ES-I3 (cell line): ENCODE measurements around the gene EPHB1.

Experiments
- H3K36me3 ChIP-seq: 2 replicates; pipeline ENCODE4 v1.6.1; 2013; ENCODE audit warnings: mild to moderate bottlenecking, low read length, control low read depth, moderate library complexity; ENCODE audit not compliant: insufficient read depth
- H3K4me1 ChIP-seq: 2 replicates; pipeline ENCODE4 v1.6.1; 2013; ENCODE audit warnings: mild to moderate bottlenecking, control low read depth, low read length; ENCODE audit not compliant: insufficient read depth
- H3K9ac ChIP-seq: 2 replicates; pipeline ENCODE4 v1.6.1; 2013; ENCODE audit warnings: low read depth, mild to moderate bottlenecking, low read length, moderate library complexity
- H3K9me3 ChIP-seq: 2 replicates; pipeline ENCODE4 v1.6.1; 2013; ENCODE audit warnings: mild to moderate bottlenecking, low read length, moderate library complexity; ENCODE audit not compliant: control insufficient read depth, insufficient read depth

The EPHB1 gene

GRCh38 chr3:134809427-134810051 lies 14.5 kb downstream of the EPHB1 start:
- H3K9me3 ChIP-seq = no peaks in the 10 kb centered on the region
- H3K4me1 ChIP-seq = peaks cover 17% of the 10 kb centered on the region
- no peaks in the 10 kb centered on the region for H3K36me3 ChIP-seq
- H3K9ac ChIP-seq = no peak overlapping the region

GRCh38 chr3:134810052-134810435 lies 15.0 kb downstream of the EPHB1 start:
- Histone ChIP-seq H3K9ac (no peak overlapping the region), H3K4me1 (peaks cover 17% of the 10 kb centered on the region), H3K36me3 (no peaks in the 10 kb centered on the region)

GRCh38 chr3:134810850-134811249 lies 15.8 kb downstream of the EPHB1 start:
- Histone ChIP-seq H3K36me3 (no peaks in the 10 kb centered on the region), H3K9me3 (no peaks in the 10 kb centered on the region), H3K4me1 (peaks cover 17% of the 10 kb centered on the region), H3K9ac (no peak overlapping the region)

More at GRCh38 chr3:134810052-134810435, 15.0 kb downstream of the EPHB1 start:
- H3K9me3 ChIP-seq = no peaks in the 10 kb centered on the region

- H3K4me1 ChIP-seq = peaks cover 17% of the 10 kb centered on the region
Observed at GRCh38 chr3:134813618-134814017, 18.6 kb downstream of the EPHB1 start.

GRCh38 chr3:134815519-134815918 lies 20.5 kb downstream of the EPHB1 start:
- H3K9me3 ChIP-seq = no peaks in the 10 kb centered on the region
- H3K9ac ChIP-seq = no peak overlapping the region
- no peaks in the 10 kb centered on the region for H3K36me3 ChIP-seq
- peaks cover 4% of the 10 kb centered on the region; the same call in 1 of the 2 replicates for H3K4me1 ChIP-seq

More at GRCh38 chr3:134813618-134814017, 18.6 kb downstream of the EPHB1 start:
- Histone ChIP-seq H3K9me3 (no peaks in the 10 kb centered on the region), H3K36me3 (no peaks in the 10 kb centered on the region), H3K9ac (no peak overlapping the region)

GRCh38 chr3:134816623-134817022 lies 21.6 kb downstream of the EPHB1 start:
- Histone ChIP-seq H3K9ac (no peak overlapping the region), H3K4me1 (no peaks in the 10 kb centered on the region; the same call in 1 of the 2 replicates), H3K9me3 (no peaks in the 10 kb centered on the region), H3K36me3 (no peaks in the 10 kb centered on the region)

- Histone ChIP-seq H3K9ac (no peak overlapping the region), H3K36me3 (no peaks in the 10 kb centered on the region), H3K4me1 (no peaks in the 10 kb centered on the region; the same call in 1 of the 2 replicates), H3K9me3 (no peaks in the 10 kb centered on the region)
Observed at GRCh38 chr3:134817297-134817696, 22.2 kb downstream of the EPHB1 start.

- Histone ChIP-seq H3K9ac (no peak overlapping the region), H3K4me1 (no peaks in the 10 kb centered on the region), H3K36me3 (no peaks in the 10 kb centered on the region), H3K9me3 (no peaks in the 10 kb centered on the region)
Observed at GRCh38 chr3:134820994-134821393, 25.9 kb downstream of the EPHB1 start.

GRCh38 chr3:134822090-134822489 lies 27.0 kb downstream of the EPHB1 start:
- H3K4me1 ChIP-seq = no peaks in the 10 kb centered on the region
- H3K9me3 ChIP-seq = no peaks in the 10 kb centered on the region
- H3K9ac ChIP-seq = no peak overlapping the region
- H3K36me3 ChIP-seq = no peaks in the 10 kb centered on the region

- Histone ChIP-seq H3K36me3 (no peaks in the 10 kb centered on the region), H3K9me3 (no peaks in the 10 kb centered on the region), H3K4me1 (no peaks in the 10 kb centered on the region), H3K9ac (no peak overlapping the region)
Observed at GRCh38 chr3:134823679-134824078, 28.6 kb downstream of the EPHB1 start.

- Histone ChIP-seq H3K36me3 (no peaks in the 10 kb centered on the region), H3K4me1 (no peaks in the 10 kb centered on the region), H3K9ac (no peak overlapping the region), H3K9me3 (no peaks in the 10 kb centered on the region)
Observed at GRCh38 chr3:134824791-134825190, 29.7 kb downstream of the EPHB1 start.

- H3K36me3 ChIP-seq = no peaks in the 10 kb centered on the region
- no peaks in the 10 kb centered on the region for H3K9me3 ChIP-seq
- H3K4me1 ChIP-seq = no peaks in the 10 kb centered on the region
- no peak overlapping the region for H3K9ac ChIP-seq
Observed at GRCh38 chr3:134827213-134827612, 32.2 kb downstream of the EPHB1 start.

- Histone ChIP-seq H3K4me1 (no peaks in the 10 kb centered on the region), H3K36me3 (no peaks in the 10 kb centered on the region), H3K9me3 (no peaks in the 10 kb centered on the region), H3K9ac (no peak overlapping the region)
Observed at GRCh38 chr3:134829721-134830120, 34.7 kb downstream of the EPHB1 start.

GRCh38 chr3:134832585-134832984 lies 37.5 kb downstream of the EPHB1 start:
- Histone ChIP-seq H3K9ac (no peak overlapping the region), H3K4me1 (no peaks in the 10 kb centered on the region), H3K36me3 (no peaks in the 10 kb centered on the region), H3K9me3 (no peaks in the 10 kb centered on the region)

- Histone ChIP-seq H3K9me3 (no peaks in the 10 kb centered on the region), H3K4me1 (no peaks in the 10 kb centered on the region), H3K36me3 (no peaks in the 10 kb centered on the region), H3K9ac (no peak overlapping the region)
Observed at GRCh38 chr3:134833453-134834163, 38.5 kb downstream of the EPHB1 start.
